K562 (cell line): ENCODE data around the gene SPATC1L.

Experiments used
- CBX2 ChIP-seq: fragments of 200-600 bp; sonication (generic); IDR thresholded peaks from one replicate; pipeline ENCODE4 v1.6.1; 2012; ENCODE audit warnings: mild to moderate bottlenecking, low read length, inconsistent platforms; ENCODE audit not compliant: insufficient read depth, poor library complexity, severe bottlenecking
- CTCF ChIP-seq, 3 experiments: IDR thresholded peaks in 2 of 3; conservative IDR thresholded peaks in 1 of 3; 2 replicates each; pipeline ENCODE4 v1.5.1; 2011 to 2012; ENCODE audit warnings: low read length in 3 of 3, mild to moderate bottlenecking in 3 of 3, control low read depth in 2 of 3, improper control_type of control experiment in 1 of 3, inconsistent platforms in 1 of 3, low read depth in 1 of 3, mixed read lengths in 1 of 3, moderate library complexity in 1 of 3; ENCODE audit not compliant: insufficient read depth in 2 of 3
- GTF3C2 ChIP-seq: IDR thresholded peaks from 3 replicates; pipeline ENCODE4 v1.6.1; 2011; ENCODE audit warnings: borderline replicate concordance, mild to moderate bottlenecking, moderate library complexity; ENCODE audit not compliant: insufficient read length; ENCODE audit errors: extremely low read depth
- POLR2A ChIP-seq: fragments of 450-650 bp; conservative IDR thresholded peaks from 2 replicates; pipeline ENCODE4 v1.6.1; 2016
- SRF ChIP-seq, 2 experiments: fragments of 250-450, 450-650 bp in 1 of 2; sonication (Bioruptor Pico) in 1 of 2; sonication (generic) in 1 of 2; formaldehyde crosslinking; IDR thresholded peaks; 2 replicates each; pipeline versions ENCODE4 v1.5.0 to v1.5.1; 2020 to 2022; ENCODE audit warnings: mild to moderate bottlenecking in 1 of 2, missing genetic modification reagents in 1 of 2
- TCF7L2 ChIP-seq: fragments of 150-350 bp; IDR thresholded peaks from 2 replicates; pipeline ENCODE4 v1.6.1; 2016; ENCODE audit warnings: low read depth, mild to moderate bottlenecking, low read length, moderate library complexity
- ZNF431 ChIP-seq: sonication (generic); formaldehyde crosslinking; IDR thresholded peaks from 2 replicates; pipeline ENCODE4 v1.8.0; 2022; ENCODE audit warnings: mild to moderate bottlenecking, missing genetic modification reagents
- TF ChIP-seq, protein P1 (sequence below): fragments of 250-450 bp; sonication (Bioruptor Pico); IDR thresholded peaks from 2 replicates; pipeline ENCODE4 v1.4.0; 2020; ENCODE audit warnings: mild to moderate bottlenecking

- no peak for TF ChIP-seq CTCF (IDR thresholded peaks at IDR 0.05 in 2 of 3, conservative IDR thresholded peaks at IDR 0.05 in 1 of 3; ENCODE audit: insufficient read depth in 2 of 3, low read depth in 1 of 3, low read length in 3 of 3)
- no peak for TF ChIP-seq ZNF431 (CRISPR knock-in tag)
- TF ChIP-seq TCF7L2 = no peak
- TF ChIP-seq CBX2 = no peak
- TF ChIP-seq SRF (CRISPR knock-in tag; IDR thresholded peaks at IDR 0.05) = no peak
- TF ChIP-seq GTF3C2 = no peak
- TF ChIP-seq, protein P1, sequence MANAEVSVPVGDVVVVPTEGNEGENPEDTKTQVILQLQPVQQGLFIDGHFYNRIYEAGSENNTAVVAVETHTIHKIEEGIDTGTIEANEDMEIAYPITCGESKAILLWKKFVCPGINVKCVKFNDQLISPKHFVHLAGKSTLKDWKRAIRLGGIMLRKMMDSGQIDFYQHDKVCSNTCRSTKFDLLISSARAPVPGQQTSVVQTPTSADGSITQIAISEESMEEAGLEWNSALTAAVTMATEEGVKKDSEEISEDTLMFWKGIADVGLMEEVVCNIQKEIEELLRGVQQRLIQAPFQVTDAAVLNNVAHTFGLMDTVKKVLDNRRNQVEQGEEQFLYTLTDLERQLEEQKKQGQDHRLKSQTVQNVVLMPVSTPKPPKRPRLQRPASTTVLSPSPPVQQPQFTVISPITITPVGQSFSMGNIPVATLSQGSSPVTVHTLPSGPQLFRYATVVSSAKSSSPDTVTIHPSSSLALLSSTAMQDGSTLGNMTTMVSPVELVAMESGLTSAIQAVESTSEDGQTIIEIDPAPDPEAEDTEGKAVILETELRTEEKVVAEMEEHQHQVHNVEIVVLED (CRISPR knock-in tag) = no peak
- TF ChIP-seq POLR2A = no peak
These were observed 32.0 kb downstream of the SPATC1L start for GRCh38 chr21:46151989-46152926.
